GM13977 (cell line): ENCODE data around the gene IER5L.

ENCODE experiments used
- DNase-seq: peaks from one replicate; pipeline ENCODE4 v3.0.0; 2012; ENCODE audit warnings: low spot score
- in situ Hi-C: fragments of 300-500 bp; cut with MboI; formaldehyde crosslinking; loops from one replicate; pipeline ENCODE4 v1.12.0; 2022; ENCODE audit warnings: low sequenced_read_pairs, low pct_unique_long_range_greater_than_20kb, mixed read lengths, inconsistent platforms; ENCODE audit not compliant: unreplicated experiment
- TF ChIP-seq, protein P1 (sequence below): IDR thresholded peaks from 2 replicates; pipeline ENCODE4 v1.5.1; 2012; ENCODE audit warnings: mild to moderate bottlenecking, control low read depth; ENCODE audit not compliant: insufficient read depth; ENCODE audit errors: extremely low read depth, missing control alignments

IER5L gene

DNA sequence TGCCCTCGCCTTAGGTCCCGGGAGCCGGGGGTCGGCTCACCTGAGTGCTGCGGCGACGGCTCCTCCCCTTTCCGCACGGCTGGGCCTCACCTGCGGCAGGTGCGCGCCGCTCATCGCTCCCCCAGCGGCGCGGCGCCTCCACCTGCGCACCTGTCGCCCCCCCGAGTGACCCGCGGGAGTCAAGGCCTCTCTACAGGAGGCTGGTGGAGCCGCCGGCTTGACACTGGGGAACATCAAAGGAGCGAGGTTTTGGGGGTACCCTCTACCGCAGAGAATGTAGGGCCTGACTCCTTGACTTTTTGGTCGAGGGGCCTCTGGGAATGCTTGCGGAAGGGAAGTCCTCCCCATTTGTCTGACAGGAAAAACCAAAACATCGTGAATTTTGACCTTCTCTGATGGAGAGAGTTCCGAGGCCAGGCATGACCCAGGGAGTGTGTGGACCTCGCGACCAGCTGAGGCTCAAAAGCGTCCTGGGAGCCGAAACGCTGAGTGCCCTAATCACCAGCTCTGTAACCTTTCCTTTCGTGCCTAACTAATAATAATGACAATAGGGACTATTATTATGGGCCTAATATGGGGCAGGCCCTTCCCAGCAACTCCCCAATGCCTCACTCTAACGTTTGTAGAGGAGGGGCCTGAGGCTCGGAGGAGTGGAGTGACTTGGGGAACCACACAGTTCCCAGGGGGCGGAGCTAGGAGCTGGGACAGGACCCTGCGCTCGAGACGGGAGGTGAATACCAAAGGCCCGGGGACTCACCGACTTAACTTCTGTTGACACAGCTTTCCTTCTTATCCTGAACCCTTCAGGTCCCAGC, 714 bp upstream of the IER5L start:
- in situ Hi-C loops, result no loop called here
- TF ChIP-seq, protein P1, sequence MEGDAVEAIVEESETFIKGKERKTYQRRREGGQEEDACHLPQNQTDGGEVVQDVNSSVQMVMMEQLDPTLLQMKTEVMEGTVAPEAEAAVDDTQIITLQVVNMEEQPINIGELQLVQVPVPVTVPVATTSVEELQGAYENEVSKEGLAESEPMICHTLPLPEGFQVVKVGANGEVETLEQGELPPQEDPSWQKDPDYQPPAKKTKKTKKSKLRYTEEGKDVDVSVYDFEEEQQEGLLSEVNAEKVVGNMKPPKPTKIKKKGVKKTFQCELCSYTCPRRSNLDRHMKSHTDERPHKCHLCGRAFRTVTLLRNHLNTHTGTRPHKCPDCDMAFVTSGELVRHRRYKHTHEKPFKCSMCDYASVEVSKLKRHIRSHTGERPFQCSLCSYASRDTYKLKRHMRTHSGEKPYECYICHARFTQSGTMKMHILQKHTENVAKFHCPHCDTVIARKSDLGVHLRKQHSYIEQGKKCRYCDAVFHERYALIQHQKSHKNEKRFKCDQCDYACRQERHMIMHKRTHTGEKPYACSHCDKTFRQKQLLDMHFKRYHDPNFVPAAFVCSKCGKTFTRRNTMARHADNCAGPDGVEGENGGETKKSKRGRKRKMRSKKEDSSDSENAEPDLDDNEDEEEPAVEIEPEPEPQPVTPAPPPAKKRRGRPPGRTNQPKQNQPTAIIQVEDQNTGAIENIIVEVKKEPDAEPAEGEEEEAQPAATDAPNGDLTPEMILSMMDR, result no peak
- DNase-seq, result peak; percentile 19

DNA sequence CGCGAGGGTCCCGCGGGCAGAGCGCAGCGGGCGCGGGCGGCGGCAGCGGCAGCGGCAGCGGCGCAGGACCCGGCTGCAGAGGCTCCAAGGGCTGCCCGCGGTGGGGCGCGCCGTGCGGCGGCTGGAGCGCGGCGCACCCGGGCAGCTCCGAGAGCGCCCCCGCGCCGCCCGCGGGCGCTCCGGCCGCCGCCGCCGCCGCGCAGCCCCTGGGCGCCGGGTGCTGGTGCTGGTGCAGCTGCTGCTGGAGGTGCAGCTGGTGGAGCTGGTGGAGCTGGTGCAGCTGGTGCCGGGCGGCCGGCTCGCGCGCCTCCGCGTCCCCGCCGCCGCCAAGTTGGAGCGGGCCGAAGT, 644 bp downstream of the IER5L start:
- in situ Hi-C loops, result no loop called here
- TF ChIP-seq, protein P1, result no peak
- peak; percentile 79 for DNase-seq

DNA sequence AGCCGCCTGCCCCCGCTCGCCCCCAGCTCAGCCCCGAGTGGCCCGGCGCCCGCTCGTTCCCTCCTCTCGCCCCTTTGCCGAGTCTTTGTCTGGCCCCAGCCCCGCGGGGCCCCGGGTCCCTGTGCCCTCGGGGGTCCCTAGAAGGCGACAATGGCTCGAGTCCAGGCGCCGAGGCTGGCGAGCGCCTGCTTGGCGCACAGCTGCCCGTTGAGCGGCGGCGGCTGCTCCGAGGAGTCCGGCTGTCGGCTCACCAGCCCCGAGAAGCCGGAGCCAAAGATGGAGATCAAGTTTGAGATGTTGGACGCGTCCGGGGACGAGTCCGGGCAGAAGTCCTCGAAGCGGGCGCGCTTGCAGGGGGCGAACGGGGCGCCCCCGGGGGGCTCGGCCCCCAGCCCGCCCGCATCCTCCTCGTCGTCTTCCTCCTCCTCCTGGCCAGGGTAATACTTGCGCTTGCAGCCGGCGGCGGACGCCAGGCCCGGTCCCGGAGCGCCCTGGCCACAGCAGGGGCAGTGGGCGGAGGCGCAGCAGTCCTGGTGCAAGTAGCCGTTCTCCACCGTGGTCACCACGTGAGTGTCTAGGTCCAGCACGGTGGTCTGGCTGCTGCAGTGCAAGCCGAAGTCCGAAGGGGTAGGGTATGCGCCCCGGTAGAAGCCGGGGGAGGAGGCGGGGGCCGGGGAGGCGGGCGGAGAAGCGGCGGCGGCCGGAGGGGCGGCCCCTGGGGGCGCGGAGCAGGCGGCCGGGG, 1.2 kb downstream of the IER5L start:
- in situ Hi-C loops, result no loop called here
- peak; percentile 59 for DNase-seq
- TF ChIP-seq, protein P1, result no peak

DNA sequence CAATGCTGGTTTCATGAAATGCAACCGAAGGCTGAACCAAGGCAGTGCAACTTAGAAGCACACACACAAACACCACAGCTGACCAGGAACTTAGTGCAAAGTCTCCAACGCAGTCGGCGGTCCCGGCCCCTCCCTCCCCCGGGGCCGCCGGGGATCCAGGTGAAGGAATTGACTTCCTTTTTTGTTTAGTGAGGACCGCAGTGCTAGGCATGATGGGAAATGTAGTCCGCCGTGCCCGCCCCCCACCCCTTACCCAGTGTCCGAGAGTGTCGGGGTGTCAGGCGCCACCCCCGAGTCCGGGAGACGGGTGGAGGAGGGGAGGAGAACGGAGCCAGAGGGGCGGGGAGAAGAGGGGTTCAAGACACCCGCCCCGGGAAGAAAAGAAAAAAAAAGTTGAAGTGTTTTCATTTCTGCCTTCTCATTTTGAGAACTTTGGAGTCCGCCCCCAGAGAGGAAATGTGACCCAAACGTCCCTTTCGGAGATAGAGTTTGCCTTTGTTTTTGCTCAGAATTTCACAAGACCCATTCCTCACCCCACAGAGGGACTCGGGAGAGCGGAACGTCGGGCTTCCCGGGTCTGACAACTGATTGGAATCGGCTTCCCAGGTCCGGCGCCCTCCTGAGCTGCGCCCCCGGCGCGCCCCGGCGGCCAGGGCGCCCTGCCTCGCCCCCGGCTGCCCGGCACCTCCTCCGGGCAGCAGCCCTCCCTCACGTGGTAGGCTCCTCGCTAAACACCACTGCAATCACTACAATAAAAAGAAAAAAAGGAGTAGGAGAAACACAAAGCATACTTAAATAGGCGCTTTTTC, 2.0 kb downstream of the IER5L start:
- TF ChIP-seq, protein P1, result no peak
- DNase-seq, result peak; percentile 88
- in situ Hi-C loops, result no loop called here

DNA sequence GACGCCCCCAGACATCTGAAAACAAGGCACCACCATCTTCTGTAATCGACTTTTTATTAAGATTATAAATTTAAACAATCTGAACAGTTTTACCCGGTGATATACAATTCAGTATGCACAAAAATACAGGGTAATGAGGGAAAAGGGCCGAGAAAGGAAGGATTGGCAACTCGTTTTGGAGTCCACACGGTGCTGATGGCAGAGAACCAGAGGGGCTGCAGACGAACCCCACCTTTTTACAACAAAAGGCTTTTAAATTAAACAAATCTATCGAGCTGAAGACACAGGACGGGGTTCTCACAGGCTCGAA, 2.6 kb downstream of the IER5L start:
- in situ Hi-C loops, result no loop called here
- TF ChIP-seq, protein P1, result no peak
- no peak for DNase-seq

DNA sequence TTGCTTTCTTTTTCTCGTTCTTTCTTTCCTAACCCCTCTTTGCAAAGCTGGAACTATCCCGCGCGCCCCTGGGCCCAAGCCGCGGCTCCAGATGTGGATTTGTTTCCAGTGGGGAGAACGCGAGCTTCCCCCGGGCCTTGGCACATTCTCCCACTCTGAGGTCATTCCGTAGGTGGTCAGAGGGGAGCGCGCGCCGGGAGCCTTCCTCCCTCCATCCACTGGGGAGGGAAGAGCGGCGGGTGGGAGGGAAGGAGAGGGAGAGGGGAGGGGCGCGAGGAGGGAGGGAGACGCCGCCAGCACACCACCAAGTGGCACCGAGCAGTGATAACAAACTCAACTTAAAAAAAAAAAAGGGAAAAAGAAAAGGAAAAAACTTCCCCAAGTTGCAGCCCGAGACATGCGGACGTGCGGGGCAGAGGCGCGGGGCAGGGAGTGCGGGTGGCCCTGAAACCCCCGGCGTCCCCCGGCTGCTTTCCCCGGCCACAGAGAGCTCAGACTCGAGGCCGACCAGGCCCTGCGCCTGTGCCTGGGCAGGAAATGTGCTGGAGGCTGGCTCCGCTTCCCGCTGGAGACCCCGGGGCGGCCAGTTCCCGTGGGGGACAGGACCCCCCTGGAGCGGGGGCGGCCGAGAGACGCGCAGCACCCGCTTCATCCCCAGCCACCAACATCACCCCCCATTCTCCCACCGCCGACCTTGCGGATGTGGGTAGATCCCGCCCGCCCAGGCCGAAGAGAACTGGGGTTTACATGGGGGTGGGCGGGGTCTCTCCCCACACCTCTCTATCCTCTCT, 3.1 kb downstream of the IER5L start:
- TF ChIP-seq, protein P1, result no peak
- in situ Hi-C loops, result no loop called here
- DNase-seq, result peak; percentile 60
